Measurements from ENCODE around the gene TTYH1.
"Not testable (repeated sequence)": the region's sequence is repeated elsewhere in the genome, so short reads cannot be mapped to it uniquely, and the experiment has no call there.

The TTYH1 gene

GRCh38 chr19:54415208-54415900 lies at the start of gene TTYH1:
Gene TTYH1 (plus strand): TSS chr19:54415464. CDS start chr19:54415553, 89 bp downstream.
- no peak for DNase-seq (ENCODE audit: low read depth)
- TF ChIP-seq, protein P1, sequence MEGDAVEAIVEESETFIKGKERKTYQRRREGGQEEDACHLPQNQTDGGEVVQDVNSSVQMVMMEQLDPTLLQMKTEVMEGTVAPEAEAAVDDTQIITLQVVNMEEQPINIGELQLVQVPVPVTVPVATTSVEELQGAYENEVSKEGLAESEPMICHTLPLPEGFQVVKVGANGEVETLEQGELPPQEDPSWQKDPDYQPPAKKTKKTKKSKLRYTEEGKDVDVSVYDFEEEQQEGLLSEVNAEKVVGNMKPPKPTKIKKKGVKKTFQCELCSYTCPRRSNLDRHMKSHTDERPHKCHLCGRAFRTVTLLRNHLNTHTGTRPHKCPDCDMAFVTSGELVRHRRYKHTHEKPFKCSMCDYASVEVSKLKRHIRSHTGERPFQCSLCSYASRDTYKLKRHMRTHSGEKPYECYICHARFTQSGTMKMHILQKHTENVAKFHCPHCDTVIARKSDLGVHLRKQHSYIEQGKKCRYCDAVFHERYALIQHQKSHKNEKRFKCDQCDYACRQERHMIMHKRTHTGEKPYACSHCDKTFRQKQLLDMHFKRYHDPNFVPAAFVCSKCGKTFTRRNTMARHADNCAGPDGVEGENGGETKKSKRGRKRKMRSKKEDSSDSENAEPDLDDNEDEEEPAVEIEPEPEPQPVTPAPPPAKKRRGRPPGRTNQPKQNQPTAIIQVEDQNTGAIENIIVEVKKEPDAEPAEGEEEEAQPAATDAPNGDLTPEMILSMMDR (conservative IDR thresholded peaks at IDR 0.05; ENCODE audit: control insufficient read depth, insufficient read depth, low read depth, low read length) = no peak
- H3K4me3 ChIP-seq (ENCODE audit: control insufficient read depth, low read depth, low read length) = no peak within 1 kb of the TSS

DNA sequence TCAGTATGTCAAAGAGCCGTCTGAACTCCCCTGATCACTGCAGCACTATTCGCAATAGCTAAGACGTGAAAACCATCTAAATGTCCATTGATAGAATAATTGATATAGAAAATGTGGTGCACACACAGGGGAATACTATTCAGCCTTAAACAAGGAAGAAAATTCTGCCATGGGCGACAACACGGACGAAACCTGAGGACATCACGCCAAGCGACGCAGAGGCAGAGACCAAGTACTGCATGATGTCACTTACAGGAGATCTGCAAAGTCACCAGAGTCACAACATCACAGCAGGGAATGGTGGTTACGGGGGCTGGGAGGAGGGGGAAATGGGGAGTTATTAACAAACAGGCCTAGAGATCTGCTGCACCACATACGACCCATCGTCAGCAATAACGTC lies 49.5 kb upstream of the TTYH1 start:
- H3K4me3 ChIP-seq (ENCODE audit: control insufficient read depth, low read depth, low read length); DNase-seq (ENCODE audit: low read depth): not testable (repeated sequence)

GRCh38 chr19:54366811-54367210 lies 48.5 kb upstream of the TTYH1 start:
- H3K4me3 ChIP-seq (ENCODE audit: control insufficient read depth, low read depth, low read length) = no peak overlapping the region
- TF ChIP-seq, protein P1 (conservative IDR thresholded peaks at IDR 0.05; ENCODE audit: control insufficient read depth, insufficient read depth, low read depth, low read length) = no peak
- DNase-seq (ENCODE audit: low read depth) = no peak

- TF ChIP-seq, protein P1 (conservative IDR thresholded peaks at IDR 0.05; ENCODE audit: control insufficient read depth, insufficient read depth, low read depth, low read length) = no peak
- no peak for DNase-seq (ENCODE audit: low read depth)
- no peak overlapping the region for H3K4me3 ChIP-seq (ENCODE audit: control insufficient read depth, low read depth, low read length)
Measured at GRCh38 chr19:54369082-54369687, 46.1 kb upstream of the TTYH1 start.

DNA sequence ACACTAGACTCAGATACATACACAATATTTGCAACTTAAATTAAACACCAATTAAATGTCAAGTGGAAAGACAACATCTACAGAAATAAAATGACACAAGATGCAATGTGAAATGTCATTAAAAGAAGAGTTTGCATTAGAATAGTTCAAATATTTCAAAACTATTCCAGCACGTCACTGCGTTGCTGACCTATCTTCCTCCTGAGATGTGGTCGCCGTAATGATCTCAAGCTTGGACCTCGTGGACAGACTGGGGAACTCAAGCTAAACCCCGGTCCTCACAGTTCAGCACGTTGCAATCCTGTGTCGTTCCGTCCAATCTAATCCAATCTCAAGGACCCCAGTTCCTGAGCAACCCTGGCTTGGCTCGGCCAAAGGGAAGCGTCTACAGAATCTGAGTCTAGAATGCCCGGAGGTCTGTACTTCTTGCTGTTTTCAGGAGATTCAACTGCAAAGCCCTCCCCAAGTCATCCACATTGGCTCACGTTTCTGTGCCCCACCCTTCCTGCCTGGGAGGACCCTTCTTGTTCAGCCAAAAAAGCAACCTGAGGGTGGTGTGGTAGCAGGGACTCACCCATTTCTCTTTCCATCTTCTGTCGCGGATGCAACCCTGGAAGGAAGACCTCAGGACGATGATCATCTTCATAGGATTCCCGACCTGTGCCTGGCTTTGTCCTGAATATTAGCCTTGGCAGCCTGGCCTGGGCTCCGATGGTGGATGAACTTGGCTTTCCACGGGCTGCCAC lies 45.4 kb upstream of the TTYH1 start:
- not testable (repeated sequence) for H3K4me3 ChIP-seq (ENCODE audit: control insufficient read depth, low read depth, low read length); DNase-seq (ENCODE audit: low read depth)

DNA sequence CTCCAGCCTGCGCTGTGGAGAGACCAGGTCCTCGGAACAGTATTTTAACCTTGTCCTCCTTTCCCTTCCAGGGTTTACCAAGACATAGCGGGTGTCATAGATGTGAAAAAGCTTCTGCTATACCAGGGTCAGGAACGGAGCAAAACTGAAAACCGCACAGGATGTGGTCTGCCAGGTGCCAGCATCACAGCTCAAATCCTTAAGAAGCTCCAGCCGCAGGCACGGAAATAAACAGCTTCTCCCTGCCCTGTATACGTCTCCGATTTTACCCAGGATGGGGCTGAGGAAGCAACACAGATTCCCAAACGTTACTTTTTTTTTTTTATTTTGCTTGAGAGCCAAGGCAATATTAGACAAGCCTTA lies 44.8 kb upstream of the TTYH1 start:
- H3K4me3 ChIP-seq (ENCODE audit: control insufficient read depth, low read depth, low read length); DNase-seq (ENCODE audit: low read depth): not testable (repeated sequence)

DNA sequence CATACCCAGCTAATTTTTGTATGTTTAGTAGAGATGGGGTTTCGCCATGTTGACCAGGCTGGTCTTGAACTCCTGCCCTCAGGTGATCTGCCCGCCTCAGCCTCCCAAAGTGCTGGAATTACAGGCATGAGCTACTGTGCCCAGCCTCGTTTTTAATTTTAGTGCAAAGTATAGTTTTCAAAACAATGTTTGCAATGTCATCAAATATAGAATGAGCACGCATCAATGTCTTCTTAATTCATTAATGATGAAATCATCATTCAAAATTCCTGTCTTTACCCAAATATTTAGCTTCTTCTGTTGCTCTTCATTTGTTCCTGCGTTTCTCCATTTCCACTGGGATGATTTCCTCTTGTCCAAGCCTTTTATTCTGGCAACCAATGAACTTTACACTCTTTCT lies 43.8 kb upstream of the TTYH1 start:
- not testable (repeated sequence) for H3K4me3 ChIP-seq (ENCODE audit: control insufficient read depth, low read depth, low read length); DNase-seq (ENCODE audit: low read depth)

DNA sequence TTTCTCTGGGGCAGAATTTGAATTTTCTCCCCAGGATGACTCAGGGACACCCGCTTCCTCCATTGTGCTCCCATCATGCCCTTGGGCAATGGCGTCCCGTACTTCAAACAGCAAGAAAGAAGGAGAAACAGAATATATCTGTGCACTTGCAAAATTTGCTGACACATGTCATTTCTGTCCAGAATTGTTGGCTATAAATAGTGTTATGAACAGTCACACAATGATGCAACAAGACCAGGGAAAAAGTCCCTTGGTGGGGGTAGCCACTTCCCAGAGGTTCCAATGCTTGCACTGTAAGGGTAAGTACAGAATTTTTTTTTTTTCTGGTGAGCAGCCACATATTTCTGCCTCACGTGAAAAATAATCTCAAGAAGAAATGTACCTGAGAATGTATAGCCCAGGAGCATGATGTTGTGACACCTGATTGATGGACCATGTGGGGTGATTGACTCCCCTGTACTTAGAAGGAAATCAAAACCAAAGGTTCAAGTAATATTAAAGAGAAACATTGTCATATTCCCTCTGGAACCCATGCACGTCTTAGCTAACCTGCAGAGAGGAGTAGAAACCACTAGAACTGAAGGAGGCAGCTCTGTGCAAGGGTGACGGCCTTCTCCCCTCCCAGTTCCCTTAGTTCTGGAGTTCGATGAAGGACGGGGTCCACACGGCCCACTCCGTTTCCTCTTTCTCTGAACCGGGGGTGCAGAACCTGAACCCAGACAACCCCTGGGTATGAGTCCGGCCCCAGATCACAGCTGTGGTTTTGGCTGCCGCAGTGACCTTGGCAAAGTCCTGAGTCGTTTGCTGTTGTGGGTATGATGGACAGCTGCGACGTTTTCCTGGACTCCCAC lies 41.3 kb upstream of the TTYH1 start:
- TF ChIP-seq, protein P1 (conservative IDR thresholded peaks at IDR 0.05; ENCODE audit: control insufficient read depth, insufficient read depth, low read depth, low read length) = no peak
- DNase-seq (ENCODE audit: low read depth) = no peak
- no peak overlapping the region for H3K4me3 ChIP-seq (ENCODE audit: control insufficient read depth, low read depth, low read length)

DNA sequence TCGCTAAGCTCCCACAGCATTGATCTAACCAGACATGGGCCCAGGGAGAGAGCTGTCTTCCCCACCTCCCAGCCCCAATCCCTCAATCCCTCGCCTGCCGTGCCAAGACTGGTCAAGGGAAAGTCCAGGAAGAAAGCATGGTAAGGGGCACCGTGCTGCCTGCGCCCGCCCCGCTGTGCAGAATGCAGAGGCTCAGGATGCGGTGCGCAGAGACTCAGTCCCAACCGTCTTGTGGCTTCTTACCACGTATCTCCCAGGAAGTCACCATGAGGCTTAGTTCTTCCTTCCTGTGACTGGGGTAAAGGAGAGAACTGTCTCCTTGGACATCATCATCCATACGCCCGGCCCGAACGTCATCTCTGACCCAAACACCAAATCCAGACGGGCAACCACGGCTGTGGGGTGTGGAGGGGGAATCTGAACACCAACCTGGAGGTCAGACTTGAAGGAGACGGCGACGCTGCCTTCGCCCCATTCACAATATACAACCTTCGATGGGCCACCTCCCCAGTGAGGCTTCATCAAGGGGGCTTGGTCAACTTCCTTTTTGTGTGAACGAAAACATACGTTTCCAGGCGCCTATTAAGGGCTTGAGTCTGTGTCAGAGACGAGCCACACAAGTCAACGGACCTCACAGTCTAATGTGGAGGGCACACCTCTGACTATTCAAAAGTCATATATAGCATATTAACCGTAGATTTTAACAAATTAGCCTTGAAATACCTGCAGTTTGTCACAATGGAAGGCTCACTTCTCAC lies 39.9 kb upstream of the TTYH1 start:
- DNase-seq (ENCODE audit: low read depth) = not testable (repeated sequence)

More for the DNA sequence above, 39.9 kb upstream of the TTYH1 start:
- not testable (repeated sequence) for H3K4me3 ChIP-seq (ENCODE audit: control insufficient read depth, low read depth, low read length)
